Central memory CD8-positive, alpha-beta T cell (primary cell): ENCODE results near the gene MCCD1.

Source experiments
- ATAC-seq: fragments of 150-1000 bp; cut with Tn5 transposase; replicated peaks from 2 replicates; pipeline ENCODE4 v1.10.0; 2022; ENCODE audit warnings: mild to moderate bottlenecking, moderate FRiP score, moderate number of reproducible peaks; ENCODE audit not compliant: poor library complexity, severe bottlenecking; ENCODE audit errors: extremely low read depth
- DNase-seq, 2 donors: peaks; one replicate each; pipeline ENCODE4 v3.0.0; 2021; ENCODE audit warnings: low spot score in 2 of 2
- H3K27ac Mint-ChIP-seq: one replicate; pipeline ENCODE4 v1.8.0; 2022; ENCODE audit warnings: low read depth, mild to moderate bottlenecking, moderate library complexity, mixed read lengths
- H3K27me3 Mint-ChIP-seq: one replicate; pipeline ENCODE4 v1.8.0; 2022; ENCODE audit warnings: mixed read lengths
- H3K36me3 Mint-ChIP-seq: one replicate; pipeline ENCODE4 v1.8.0; 2022; ENCODE audit warnings: mild to moderate bottlenecking, moderate library complexity, mixed read lengths; ENCODE audit not compliant: insufficient read depth
- H3K4me1 Mint-ChIP-seq: one replicate; pipeline ENCODE4 v1.8.0; 2022; ENCODE audit warnings: mixed read lengths
- H3K4me3 Mint-ChIP-seq: one replicate; pipeline ENCODE4 v1.8.0; 2022; ENCODE audit warnings: mild to moderate bottlenecking, moderate library complexity, mixed read lengths
- H3K9me3 Mint-ChIP-seq: one replicate; pipeline ENCODE4 v1.8.0; 2022; ENCODE audit warnings: mixed read lengths

MCCD1 gene

GRCh38 chr6:31525932-31526591, 2.7 kb upstream of the MCCD1 start:
- no peaks in the 10 kb centered on the region for H3K27me3 Mint-ChIP-seq
- H3K4me3 Mint-ChIP-seq: no peak overlapping the region
- no peaks in the 10 kb centered on the region for H3K9me3 Mint-ChIP-seq
- no peak overlapping the region for H3K27ac Mint-ChIP-seq
- DNase-seq (no peak), ATAC-seq (no peak)
- peaks cover 17% of the 10 kb centered on the region for H3K36me3 Mint-ChIP-seq
- peaks cover 13% of the 10 kb centered on the region for H3K4me1 Mint-ChIP-seq

GRCh38 chr6:31528307-31528777, 420 bp upstream of the MCCD1 start:
- ATAC-seq (no peak), DNase-seq (no peak)
- Mint-ChIP-seq H3K27me3 (no peaks in the 10 kb centered on the region), H3K4me1 (peaks cover 28% of the 10 kb centered on the region), H3K4me3 (no peak overlapping the region), H3K9me3 (no peaks in the 10 kb centered on the region), H3K36me3 (peaks cover 35% of the 10 kb centered on the region), H3K27ac (no peak overlapping the region)

- Mint-ChIP-seq H3K4me1 (peaks cover 31% of the 10 kb centered on the region), H3K4me3 (no peak overlapping the region), H3K36me3 (peaks cover 46% of the 10 kb centered on the region), H3K27me3 (no peaks in the 10 kb centered on the region), H3K9me3 (no peaks in the 10 kb centered on the region), H3K27ac (peak overlapping the region; percentile 65)
- no peak for ATAC-seq
- no peak for DNase-seq
Observed at GRCh38 chr6:31529329-31530150, 778 bp downstream of the MCCD1 start.

DNA sequence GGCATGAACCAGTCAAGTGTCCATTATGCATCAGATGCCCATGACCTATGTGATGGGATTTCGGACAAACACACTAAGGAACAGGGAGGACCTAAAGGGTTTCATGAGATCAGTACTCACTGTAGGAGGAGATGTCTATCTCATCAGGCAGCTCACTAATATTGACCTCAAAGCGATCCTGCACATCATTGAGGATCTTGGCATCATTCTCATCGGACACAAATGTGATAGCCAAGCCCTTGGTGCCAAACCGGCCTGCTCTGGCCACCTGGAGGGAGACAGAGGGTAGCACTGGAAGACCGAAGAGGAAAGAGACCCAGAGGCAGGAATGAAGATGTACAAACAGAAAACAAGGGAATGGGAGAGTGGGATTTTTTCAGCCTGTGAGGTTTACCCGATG, 1.9 kb downstream of the MCCD1 start:
- Mint-ChIP-seq H3K27ac (peak overlapping the region; percentile 65), H3K9me3 (no peaks in the 10 kb centered on the region), H3K27me3 (no peaks in the 10 kb centered on the region), H3K4me3 (no peak overlapping the region), H3K4me1 (peaks cover 32% of the 10 kb centered on the region), H3K36me3 (peaks cover 57% of the 10 kb centered on the region)
- ATAC-seq: no peak
- no peak for DNase-seq

- Mint-ChIP-seq H3K4me3 (no peak overlapping the region), H3K9me3 (no peaks in the 10 kb centered on the region), H3K36me3 (peaks cover 62% of the 10 kb centered on the region), H3K4me1 (peaks cover 37% of the 10 kb centered on the region), H3K27ac (no peak overlapping the region), H3K27me3 (no peaks in the 10 kb centered on the region)
- DNase-seq (no peak), ATAC-seq (no peak)
Observed at GRCh38 chr6:31531162-31531561, 2.4 kb downstream of the MCCD1 start.

- H3K4me1 Mint-ChIP-seq: peaks cover 42% of the 10 kb centered on the region
- H3K27me3 Mint-ChIP-seq: no peaks in the 10 kb centered on the region
- no peak overlapping the region for H3K4me3 Mint-ChIP-seq
- peaks cover 70% of the 10 kb centered on the region for H3K36me3 Mint-ChIP-seq
- ATAC-seq (no peak), DNase-seq (no peak)
- no peak overlapping the region for H3K27ac Mint-ChIP-seq
- H3K9me3 Mint-ChIP-seq: no peaks in the 10 kb centered on the region
Observed at GRCh38 chr6:31531771-31532643, 3.2 kb downstream of the MCCD1 start.

DNA sequence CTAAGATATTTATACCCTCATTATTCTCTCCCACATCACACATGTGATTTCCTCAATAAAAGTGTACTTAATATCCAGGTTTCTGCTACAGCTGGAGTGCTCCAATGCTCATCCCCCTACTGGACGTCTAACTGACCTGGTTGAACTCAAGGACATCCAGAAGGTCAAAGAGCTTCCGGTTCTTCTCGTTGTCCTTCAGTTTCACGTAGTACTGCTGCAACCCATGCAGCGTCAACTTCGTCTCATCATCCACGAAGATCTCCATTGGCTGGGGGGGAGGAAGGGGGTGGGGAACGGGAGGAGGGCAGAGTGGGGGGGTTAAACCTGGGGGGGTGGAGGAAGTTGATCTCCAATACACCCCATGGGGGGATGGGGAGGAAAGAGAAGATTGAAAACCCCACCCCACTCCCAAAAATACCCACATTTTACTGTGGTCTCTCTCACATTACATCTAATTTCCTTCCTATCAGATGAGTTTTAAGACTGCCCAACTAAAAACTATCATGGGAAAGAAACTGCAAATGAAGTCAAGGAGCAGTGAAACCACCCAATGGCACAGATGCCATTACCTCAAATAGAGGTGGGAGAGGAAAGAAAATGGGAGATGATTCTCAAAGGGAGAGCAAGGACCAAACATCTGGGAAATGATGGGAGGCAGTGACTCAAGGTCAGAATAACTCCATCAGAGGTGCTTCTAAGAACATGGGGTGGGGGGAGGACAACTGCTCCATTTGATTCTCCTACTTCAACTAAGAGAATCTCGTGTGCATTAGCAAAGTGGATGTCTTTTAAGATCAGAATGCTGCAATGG, 4.1 kb downstream of the MCCD1 start:
- ATAC-seq (no peak), DNase-seq (no peak)
- Mint-ChIP-seq H3K4me1 (peaks cover 42% of the 10 kb centered on the region), H3K36me3 (peaks cover 78% of the 10 kb centered on the region), H3K27me3 (no peaks in the 10 kb centered on the region), H3K27ac (no peak overlapping the region), H3K4me3 (no peak overlapping the region), H3K9me3 (no peaks in the 10 kb centered on the region)

DNA sequence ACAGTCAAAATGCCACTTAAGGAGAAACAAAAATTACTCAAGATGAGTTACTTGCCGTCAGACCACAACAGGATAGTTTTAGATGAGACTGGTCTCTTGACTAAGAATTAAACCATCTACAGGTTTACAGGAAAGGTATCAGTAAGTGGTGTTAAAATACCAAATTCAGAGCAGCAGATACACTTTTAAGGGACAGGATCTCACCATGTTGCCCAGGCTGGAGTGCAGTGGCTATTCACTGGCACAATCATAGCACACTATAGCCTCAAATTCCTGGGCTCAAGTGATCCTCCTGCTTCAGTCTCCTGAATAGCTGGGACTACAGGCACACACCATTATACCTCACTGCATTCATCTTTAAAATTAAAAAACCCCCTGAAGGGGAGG, 4.7 kb downstream of the MCCD1 start:
- Mint-ChIP-seq H3K4me3 (no peak overlapping the region), H3K4me1 (peaks cover 44% of the 10 kb centered on the region), H3K36me3 (peaks cover 84% of the 10 kb centered on the region), H3K27me3 (no peaks in the 10 kb centered on the region), H3K9me3 (no peaks in the 10 kb centered on the region), H3K27ac (no peak overlapping the region)
- DNase-seq (no peak), ATAC-seq (no peak)

- DNase-seq (no peak), ATAC-seq (no peak)
- H3K27ac Mint-ChIP-seq: peak overlapping the region; percentile 68
- no peaks in the 10 kb centered on the region for H3K27me3 Mint-ChIP-seq
- no peaks in the 10 kb centered on the region for H3K9me3 Mint-ChIP-seq
- H3K36me3 Mint-ChIP-seq: peaks cover 85% of the 10 kb centered on the region
- H3K4me1 Mint-ChIP-seq: peaks cover 47% of the 10 kb centered on the region
- H3K4me3 Mint-ChIP-seq: no peak overlapping the region
Observed at GRCh38 chr6:31534011-31534410, 5.2 kb downstream of the MCCD1 start.

GRCh38 chr6:31534521-31535040, 5.8 kb downstream of the MCCD1 start:
- Mint-ChIP-seq H3K36me3 (peaks cover 91% of the 10 kb centered on the region), H3K4me3 (no peak overlapping the region), H3K9me3 (no peaks in the 10 kb centered on the region), H3K27me3 (no peaks in the 10 kb centered on the region), H3K27ac (peak overlapping the region; percentile 68), H3K4me1 (peaks cover 53% of the 10 kb centered on the region)
- no peak for ATAC-seq
- DNase-seq: no peak

DNA sequence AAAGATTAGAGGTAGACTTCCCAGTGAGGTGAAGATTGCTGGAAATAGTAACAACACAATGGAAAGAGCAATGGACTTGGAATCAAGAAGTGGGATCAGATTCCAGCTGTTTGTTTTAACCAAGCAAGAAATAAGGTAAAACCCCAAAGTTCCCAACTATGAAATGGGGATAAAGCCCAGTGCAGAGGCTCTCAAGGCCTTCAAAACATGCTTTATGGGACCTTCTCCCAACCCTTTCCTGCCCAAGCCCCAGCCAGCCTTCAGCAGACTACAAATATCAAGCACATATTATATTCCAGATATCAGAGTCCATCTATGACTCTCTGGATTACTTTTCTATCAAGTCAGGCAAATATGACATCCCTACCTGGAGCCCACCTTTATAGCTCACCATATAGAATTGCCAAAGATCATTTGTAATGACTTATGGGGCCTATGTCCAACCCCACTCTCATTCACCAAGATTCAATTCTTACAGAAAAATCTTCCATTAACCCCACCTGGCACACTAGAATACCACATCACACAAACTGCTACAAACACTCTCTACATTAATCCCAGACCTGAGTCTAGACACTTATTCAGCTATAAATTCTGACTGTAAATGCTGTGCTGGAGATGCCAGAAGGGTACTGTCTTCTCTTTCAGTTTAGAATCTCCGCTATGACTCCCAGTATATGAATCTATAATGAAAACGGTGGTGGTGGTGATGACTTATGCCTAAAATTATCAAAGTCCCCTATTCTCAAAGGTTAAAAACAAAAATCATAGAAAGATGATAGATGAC, 7.0 kb downstream of the MCCD1 start:
- H3K4me3 Mint-ChIP-seq: no peak overlapping the region

More for the DNA sequence above, 7.0 kb downstream of the MCCD1 start:
- ATAC-seq (no peak), DNase-seq (no peak)
- Mint-ChIP-seq H3K27ac (no peak overlapping the region), H3K36me3 (peaks cover 91% of the 10 kb centered on the region), H3K27me3 (no peaks in the 10 kb centered on the region), H3K4me1 (peaks cover 58% of the 10 kb centered on the region), H3K9me3 (no peaks in the 10 kb centered on the region)
